AG10803 (cell line): ENCODE data around the gene ZNF407.

Source experiments
- DNase-seq: peaks from one replicate; pipeline ENCODE4 v3.0.0; 2010; ENCODE audit warnings: low read depth
- H3K4me3 ChIP-seq: 2 replicates; pipeline ENCODE4 v1.5.1; 2011; ENCODE audit warnings: mild to moderate bottlenecking, low read length, control low read depth
- TF ChIP-seq, protein P1 (sequence below): conservative IDR thresholded peaks from 2 replicates; pipeline ENCODE4 v1.5.1; 2011; ENCODE audit warnings: mild to moderate bottlenecking, low read length, control low read depth, inconsistent platforms

The ZNF407 gene

DNA sequence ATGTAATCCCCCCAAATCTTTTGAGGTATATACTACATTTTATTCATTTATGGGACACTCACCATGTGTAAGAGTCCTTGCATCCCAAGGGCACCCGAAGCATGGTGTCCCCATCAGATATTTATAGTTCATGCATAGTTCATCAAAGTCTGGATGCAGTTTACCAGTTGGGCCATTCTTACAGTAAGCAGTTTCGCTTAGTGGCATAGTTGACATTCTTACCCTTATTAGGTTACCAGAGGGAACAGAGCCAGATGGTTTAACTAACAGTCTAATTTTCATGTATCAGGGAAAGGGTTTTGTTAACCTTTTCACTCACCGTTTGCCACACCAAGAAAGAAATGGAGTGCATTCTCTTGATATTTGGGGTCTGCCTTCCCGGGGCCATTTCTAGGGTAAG is 7.1 kb downstream of the ZNF407 start:
- peak; percentile 72 for DNase-seq
- TF ChIP-seq, protein P1, sequence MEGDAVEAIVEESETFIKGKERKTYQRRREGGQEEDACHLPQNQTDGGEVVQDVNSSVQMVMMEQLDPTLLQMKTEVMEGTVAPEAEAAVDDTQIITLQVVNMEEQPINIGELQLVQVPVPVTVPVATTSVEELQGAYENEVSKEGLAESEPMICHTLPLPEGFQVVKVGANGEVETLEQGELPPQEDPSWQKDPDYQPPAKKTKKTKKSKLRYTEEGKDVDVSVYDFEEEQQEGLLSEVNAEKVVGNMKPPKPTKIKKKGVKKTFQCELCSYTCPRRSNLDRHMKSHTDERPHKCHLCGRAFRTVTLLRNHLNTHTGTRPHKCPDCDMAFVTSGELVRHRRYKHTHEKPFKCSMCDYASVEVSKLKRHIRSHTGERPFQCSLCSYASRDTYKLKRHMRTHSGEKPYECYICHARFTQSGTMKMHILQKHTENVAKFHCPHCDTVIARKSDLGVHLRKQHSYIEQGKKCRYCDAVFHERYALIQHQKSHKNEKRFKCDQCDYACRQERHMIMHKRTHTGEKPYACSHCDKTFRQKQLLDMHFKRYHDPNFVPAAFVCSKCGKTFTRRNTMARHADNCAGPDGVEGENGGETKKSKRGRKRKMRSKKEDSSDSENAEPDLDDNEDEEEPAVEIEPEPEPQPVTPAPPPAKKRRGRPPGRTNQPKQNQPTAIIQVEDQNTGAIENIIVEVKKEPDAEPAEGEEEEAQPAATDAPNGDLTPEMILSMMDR: no peak

DNA sequence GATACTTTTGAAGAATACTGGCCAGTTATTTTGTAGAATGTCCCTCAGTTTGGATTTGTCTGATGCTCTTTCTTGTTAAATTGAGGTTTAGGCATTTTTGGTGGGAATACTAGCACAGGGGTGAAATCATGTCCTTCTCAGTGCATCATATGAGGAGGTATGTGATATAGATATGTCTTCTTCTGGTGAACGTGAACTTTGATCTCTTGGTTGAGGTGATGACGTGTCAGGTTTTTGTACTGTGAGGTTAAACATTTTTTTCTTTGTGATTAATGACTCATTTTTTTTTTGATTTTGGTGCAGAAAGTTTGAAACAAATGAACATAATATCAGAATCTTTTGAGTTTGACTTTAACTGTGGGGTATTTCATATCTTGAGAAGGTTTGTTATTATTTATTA is 11.0 kb downstream of the ZNF407 start:
- H3K4me3 ChIP-seq: no peak overlapping the region
- no peak for DNase-seq
- TF ChIP-seq, protein P1: no peak

More for the DNA sequence above, 7.1 kb downstream of the ZNF407 start:
- no peak overlapping the region for H3K4me3 ChIP-seq

DNA sequence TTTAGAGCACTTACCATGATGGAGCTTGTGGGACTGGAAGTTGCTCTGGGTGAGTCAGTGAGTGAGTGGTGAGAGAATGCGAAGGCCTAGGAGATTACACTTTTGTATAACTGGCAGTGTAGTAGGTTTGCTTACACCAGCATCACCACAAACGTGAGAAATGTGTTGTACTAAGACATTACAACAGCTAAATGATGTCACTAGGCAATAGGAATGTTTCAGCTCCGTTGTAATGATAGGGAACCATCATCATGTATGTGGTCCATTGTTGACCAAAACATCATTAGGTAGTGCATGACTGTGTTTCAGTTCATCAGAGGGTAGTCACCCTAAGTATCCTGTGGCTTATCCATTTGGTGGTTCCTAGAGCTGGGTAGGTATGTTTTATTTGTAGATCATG is 11.9 kb downstream of the ZNF407 start:
- H3K4me3 ChIP-seq: no peak overlapping the region
- peak; percentile 76 for DNase-seq
- TF ChIP-seq, protein P1: no peak

DNA sequence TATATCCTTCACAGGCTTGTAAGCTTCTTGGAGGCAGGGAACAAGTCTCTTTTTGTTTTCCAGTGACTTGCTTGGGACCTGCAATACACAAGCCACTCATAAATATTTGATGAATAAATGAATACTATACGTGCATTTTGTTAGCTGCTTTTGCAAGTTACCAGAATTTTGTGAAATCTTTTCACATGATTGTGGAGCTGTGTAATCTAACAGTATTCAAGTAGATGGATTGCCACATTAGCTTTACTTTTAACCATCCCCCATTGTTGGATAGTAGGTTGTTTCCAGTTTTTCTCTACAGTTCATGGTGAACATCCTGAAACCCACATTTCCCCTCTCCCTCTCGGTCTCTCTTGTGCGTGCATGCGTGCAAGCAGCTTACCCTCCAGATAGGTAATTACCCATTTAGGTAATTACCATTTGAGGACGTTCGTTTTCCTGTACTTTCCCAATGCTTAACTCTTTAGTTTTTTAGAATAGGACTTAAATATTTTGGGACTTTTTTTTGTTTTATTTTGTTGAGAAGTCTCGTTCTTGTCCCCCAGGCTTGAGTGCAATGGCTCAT is 12.5 kb downstream of the ZNF407 start:
- no peak for DNase-seq
- TF ChIP-seq, protein P1: no peak

DNA sequence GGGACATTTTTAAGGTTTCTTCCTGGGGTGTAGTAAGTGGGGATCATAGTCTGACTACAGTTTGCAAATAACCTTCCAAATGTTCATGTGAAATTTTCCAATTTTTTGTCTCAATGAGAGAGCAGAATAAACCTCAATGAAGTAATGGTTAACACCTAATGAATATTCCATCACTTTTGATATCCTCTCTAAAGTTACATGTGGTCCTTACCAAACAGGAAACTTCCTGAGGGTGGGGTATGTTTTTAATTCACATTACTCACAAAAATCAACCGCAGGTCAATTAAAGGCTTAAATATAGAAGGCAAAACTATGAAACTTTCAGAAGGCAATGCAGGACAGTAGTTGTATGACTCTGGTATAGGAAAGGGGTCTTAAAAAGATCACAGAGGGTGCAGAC is 13.2 kb downstream of the ZNF407 start:
- TF ChIP-seq, protein P1: no peak
- no peak overlapping the region for H3K4me3 ChIP-seq
- no peak for DNase-seq

More for the DNA sequence above, 12.5 kb downstream of the ZNF407 start:
- no peak overlapping the region for H3K4me3 ChIP-seq

DNA sequence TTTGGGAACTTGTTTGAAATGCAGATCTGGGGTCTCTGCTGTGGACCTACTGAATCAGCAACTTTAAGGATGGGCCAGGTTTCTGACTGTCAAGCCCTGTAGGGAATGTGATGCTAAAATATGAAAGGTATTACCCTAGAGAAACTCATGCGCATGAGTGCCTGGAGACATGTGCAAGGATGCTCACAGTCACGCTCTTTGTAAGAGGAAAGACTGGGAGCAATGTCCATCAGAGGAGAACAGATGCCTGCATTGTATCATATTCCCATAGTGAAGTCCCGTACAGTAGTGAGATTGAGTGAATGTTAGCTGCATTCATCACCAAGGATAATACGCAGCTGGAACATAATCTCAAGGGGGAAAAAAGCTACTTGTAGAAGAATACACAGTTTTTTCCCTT is 14.1 kb downstream of the ZNF407 start:
- TF ChIP-seq, protein P1: no peak
- no peak for DNase-seq
- H3K4me3 ChIP-seq: no peak overlapping the region

DNA sequence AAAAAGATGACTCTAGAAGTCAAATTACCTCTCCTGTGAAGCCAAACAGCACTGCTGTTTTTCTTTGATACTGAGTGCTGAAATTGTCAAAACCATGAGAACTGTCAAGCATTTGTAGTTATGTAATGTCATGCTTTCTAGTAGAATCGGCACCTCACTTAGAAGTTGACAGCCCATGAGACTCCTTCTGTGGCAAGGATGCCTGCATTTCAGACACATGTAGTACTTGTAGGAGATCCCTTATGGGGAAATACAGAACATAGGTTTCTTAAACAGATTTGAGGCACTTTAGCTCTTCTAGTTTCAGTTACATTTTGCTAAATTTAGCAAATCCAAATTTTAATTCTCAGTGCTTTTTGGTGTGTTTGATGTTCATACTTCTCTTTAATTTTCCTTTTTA is 15.7 kb downstream of the ZNF407 start:
- no peak for DNase-seq
- TF ChIP-seq, protein P1: no peak

More for the DNA sequence above, 15.7 kb downstream of the ZNF407 start:
- no peak overlapping the region for H3K4me3 ChIP-seq
